HepG2 (cell line): ENCODE results near the gene MICAL3. TPM values are rescaled to one million over a fixed set of nuclear protein-coding genes. Genes with fewer than 3 reads are reported as not detected.

ENCODE experiments used
- ATAC-seq: fragments of 200-7000 bp; cut with Tn5 transposase; 3 replicates; pipeline ENCODE4 v1.9.1; 2020; ENCODE audit warnings: mild to moderate bottlenecking, moderate library complexity
- BruUV-seq: library from RNA; stranded (reverse); fragments of 400-500 nt; replicated peaks from 2 replicates; lab custom pipeline; 2021; lab: Mats Ljungman, UMichigan
- CTCF ChIA-PET: fragments of 300-600 bp; formaldehyde crosslinking; extraction: SDS; loops from one replicate; lab custom pipeline; 2021; ENCODE audit warnings: low total read pairs, inconsistent platforms, low intra/inter-chr PET ratio; lab: Yijun Ruan, JAX
- POLR2A ChIA-PET: fragments of 350-600 bp; sonication (Branson Sonifier 250); formaldehyde crosslinking; loops from one replicate; lab custom pipeline; 2020; ENCODE audit warnings: antibody characterized with exemption, inconsistent platforms; lab: Yijun Ruan, JAX
- DNase-seq: peaks from one replicate; pipeline ENCODE4 v3.0.0-alpha.2; 2015; ENCODE audit warnings: low spot score
- FAIRE-seq: peaks from 3 replicates; lab custom pipeline; 2011; peaks lifted over from hg19 to GRCh38; lab: Jason Lieb, UNC
- H2AFZ ChIP-seq: one replicate; pipeline ENCODE4 v1.6.1; 2011; ENCODE audit warnings: low read length, inconsistent platforms
- H3K27ac ChIP-seq: fragments of 300-600 bp; 3 replicates; pipeline ENCODE4 v1.8.0; 2011; ENCODE audit warnings: mixed run types, mild to moderate bottlenecking, mixed read lengths, low read length, inconsistent platforms; ENCODE audit not compliant: insufficient read depth; ENCODE audit errors: extremely low read length
- H3K27me3 ChIP-seq, 2 experiments: fragments of 200-600 bp in 1 of 2; 2 replicates in 1 of 2; 3 replicates in 1 of 2; pipeline versions ENCODE4 v1.6.0 to v1.8.0; 2011; ENCODE audit warnings: low read length in 2 of 2, mild to moderate bottlenecking in 2 of 2, moderate library complexity in 2 of 2, inconsistent platforms in 1 of 2; ENCODE audit not compliant: insufficient read depth in 2 of 2, control insufficient read depth in 1 of 2
- H3K36me3 ChIP-seq, 2 experiments: fragments of 200-600 bp in 1 of 2; replicated peaks in 1 of 2; 2 replicates in 1 of 2; 3 replicates in 1 of 2; pipeline versions ENCODE4 v1.5.1 to v1.8.0; 2011; ENCODE audit warnings: low read length in 2 of 2, inconsistent platforms in 1 of 2; ENCODE audit not compliant: insufficient read depth in 2 of 2, control insufficient read depth in 1 of 2
- H3K4me1 ChIP-seq: 2 replicates; pipeline ENCODE4 v1.5.1; 2012; ENCODE audit warnings: low read length, inconsistent platforms; ENCODE audit not compliant: insufficient read depth
- H3K4me2 ChIP-seq: 2 replicates; pipeline ENCODE4 v1.6.0; 2011; ENCODE audit warnings: low read depth, low read length, inconsistent platforms
- H3K4me3 ChIP-seq, 3 experiments: fragments of 200-600 bp in 1 of 3; sonication (generic), shearing (Covaris generic) in 1 of 3; replicated peaks in 1 of 3; 2 replicates each; pipeline ENCODE4 v1.5.1; 2011 to 2016; ENCODE audit warnings: low read length in 3 of 3, inconsistent platforms in 2 of 3, low read depth in 2 of 3, mild to moderate bottlenecking in 2 of 3, control low read depth in 1 of 3, mixed read lengths in 1 of 3; ENCODE audit not compliant: insufficient read depth in 1 of 3
- H3K79me2 ChIP-seq: one replicate; pipeline ENCODE4 v1.6.1; 2011; ENCODE audit warnings: low read length, inconsistent platforms; ENCODE audit not compliant: insufficient read depth
- H3K9ac ChIP-seq: 2 replicates; pipeline ENCODE4 v1.6.0; 2011; ENCODE audit warnings: mild to moderate bottlenecking, low read depth, low read length, inconsistent platforms; ENCODE audit not compliant: insufficient read depth
- H3K9me3 ChIP-seq: 2 replicates; pipeline ENCODE4 v1.5.1; 2012; ENCODE audit warnings: mild to moderate bottlenecking, low read length
- H4K20me1 ChIP-seq: 2 replicates; pipeline ENCODE4 v1.6.0; 2011; ENCODE audit warnings: inconsistent platforms, mild to moderate bottlenecking, low read length, moderate library complexity; ENCODE audit not compliant: insufficient read depth
- SNAPC2 ChIP-seq: sonication (generic); formaldehyde crosslinking; IDR thresholded peaks from 2 replicates; pipeline ENCODE4 v1.8.1; 2022; ENCODE audit warnings: mild to moderate bottlenecking, missing genetic modification reagents
- WGBS: methylation state at CpG from one replicate; pipeline ENCODE4 v1.1.6; 2017; ENCODE audit warnings: low lambda C conversion rate; 5-methylcytosine and 5-hydroxymethylcytosine counted together
- in situ Hi-C: cut with HindIII; loops from 2 replicates; pipeline ENCODE4 v1.10.0; 2017; ENCODE audit warnings: low pct_unique_long_range_greater_than_20kb; ENCODE audit not compliant: extremely low pct_ligation_motif_present
- intact Hi-C: fragments of 100-400 bp; cut with micrococcal nuclease; formaldehyde crosslinking; loops from one replicate; pipeline ENCODE4 v1.10.0; 2022; ENCODE audit not compliant: unreplicated experiment
- polyA plus RNA-seq, 8 experiments: library from polyadenylated mRNA; depleted of rRNA in 3 of 8; stranded (reverse) in 7 of 8; unstranded in 1 of 8; fragments of >200 nt; fragmentation: Illumina TruSeq in 4 of 8; extraction: Trizol in 4 of 8; gene quantifications; 2 replicates each; pipeline versions ENCODE4 v1.2.1 to v1.2.3, GENCODE V29; 2011 to 2016; ENCODE audit warnings: low read depth in 4 of 8, missing spikeins in 1 of 8, mixed read lengths in 1 of 8; ENCODE audit not compliant: insufficient read depth in 1 of 8
- total RNA-seq, 5 experiments: library from RNA; depleted of rRNA; stranded (reverse); fragments of >200 nt; fragmentation: Illumina TruSeq; extraction: Trizol; gene quantifications; 2 replicates each; pipeline ENCODE4 v1.2.3, GENCODE V29; 2016; ENCODE audit warnings: low read depth in 1 of 5
- TF ChIP-seq, protein P1 (sequence below): IDR thresholded peaks from 2 replicates; pipeline ENCODE4 v1.6.1; 2018; ENCODE audit warnings: missing genetic modification reagents, mild to moderate bottlenecking, missing compliant biosample characterization
- TF ChIP-seq, protein P2 (sequence below): sonication (generic); formaldehyde crosslinking; IDR thresholded peaks from 2 replicates; pipeline ENCODE4 v1.8.1; 2023; ENCODE audit warnings: missing genetic modification reagents, inconsistent platforms, borderline replicate concordance
- TF ChIP-seq, protein P3 (sequence below): sonication (generic); formaldehyde crosslinking; IDR thresholded peaks from 2 replicates; pipeline ENCODE4 v1.5.1; 2020; ENCODE audit warnings: missing genetic modification reagents, mild to moderate bottlenecking, borderline replicate concordance

MICAL3 gene
- total and polyA plus RNA-seq, 2 of the 13 experiments (the other 11 are each of a cell fraction or from before 2014, with no cell fraction given) = 5.3 to 12.5 TPM

DNA sequence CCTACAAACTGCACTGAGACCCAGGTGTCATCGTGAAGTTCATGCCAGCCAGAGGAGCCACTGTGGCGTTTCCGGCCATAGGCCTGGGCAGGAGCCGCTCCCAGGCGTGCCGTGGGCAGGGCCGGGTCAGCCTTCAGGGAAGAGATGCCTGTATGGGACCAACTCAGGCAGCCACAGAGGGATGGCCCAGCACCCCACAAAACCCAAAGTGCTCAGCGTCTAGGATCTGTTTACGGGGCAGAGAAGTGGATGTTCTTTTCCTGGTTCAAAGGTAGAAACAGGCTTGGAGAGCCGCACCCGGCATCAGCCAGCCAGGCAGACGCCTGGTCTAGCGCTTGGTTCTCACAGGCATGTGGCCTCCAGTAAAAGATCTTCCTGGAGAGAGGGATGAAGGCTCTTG, 241.7 kb downstream of the MICAL3 start:
- peaks cover under 1% of the 10 kb centered on the region for H3K79me2 ChIP-seq
- in situ Hi-C loops = loop anchor here (5.0 kb wide), 1 partner anchor 40 kb away; no protein-coding TSS in a partner anchor
- H3K4me1 ChIP-seq = peaks cover 84% of the 10 kb centered on the region
- ATAC-seq (no peak), FAIRE-seq (no peak), DNase-seq (no peak)
- no peaks in the 10 kb centered on the region for H3K9me3 ChIP-seq
- no peak overlapping the region for H3K4me2 ChIP-seq
- no peaks in the 10 kb centered on the region for H3K36me3 ChIP-seq
- intact Hi-C loops = no loop called here
- POLR2A ChIA-PET = interaction anchor here (1.8 kb wide), 2 partner anchors 10 to 22 kb away, joined by 8 to 12 read pairs; no protein-coding TSS in a partner anchor
- BruUV-seq = no TSS peak
- 92% methylated on average over 12 of the region's 13 CpGs for WGBS
- no peak overlapping the region for H2AFZ ChIP-seq
- H3K27ac ChIP-seq = no peak overlapping the region
- H4K20me1 ChIP-seq = no peaks in the 10 kb centered on the region
- TF ChIP-seq, protein P1, sequence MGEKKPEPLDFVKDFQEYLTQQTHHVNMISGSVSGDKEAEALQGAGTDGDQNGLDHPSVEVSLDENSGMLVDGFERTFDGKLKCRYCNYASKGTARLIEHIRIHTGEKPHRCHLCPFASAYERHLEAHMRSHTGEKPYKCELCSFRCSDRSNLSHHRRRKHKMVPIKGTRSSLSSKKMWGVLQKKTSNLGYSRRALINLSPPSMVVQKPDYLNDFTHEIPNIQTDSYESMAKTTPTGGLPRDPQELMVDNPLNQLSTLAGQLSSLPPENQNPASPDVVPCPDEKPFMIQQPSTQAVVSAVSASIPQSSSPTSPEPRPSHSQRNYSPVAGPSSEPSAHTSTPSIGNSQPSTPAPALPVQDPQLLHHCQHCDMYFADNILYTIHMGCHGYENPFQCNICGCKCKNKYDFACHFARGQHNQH = no peak
- TF ChIP-seq, protein P2, sequence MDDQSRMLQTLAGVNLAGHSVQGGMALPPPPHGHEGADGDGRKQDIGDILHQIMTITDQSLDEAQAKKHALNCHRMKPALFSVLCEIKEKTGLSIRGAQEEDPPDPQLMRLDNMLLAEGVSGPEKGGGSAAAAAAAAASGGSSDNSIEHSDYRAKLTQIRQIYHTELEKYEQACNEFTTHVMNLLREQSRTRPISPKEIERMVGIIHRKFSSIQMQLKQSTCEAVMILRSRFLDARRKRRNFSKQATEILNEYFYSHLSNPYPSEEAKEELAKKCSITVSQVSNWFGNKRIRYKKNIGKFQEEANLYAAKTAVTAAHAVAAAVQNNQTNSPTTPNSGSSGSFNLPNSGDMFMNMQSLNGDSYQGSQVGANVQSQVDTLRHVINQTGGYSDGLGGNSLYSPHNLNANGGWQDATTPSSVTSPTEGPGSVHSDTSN (CRISPR knock-in tag) = no peak
- TF ChIP-seq, protein P3, sequence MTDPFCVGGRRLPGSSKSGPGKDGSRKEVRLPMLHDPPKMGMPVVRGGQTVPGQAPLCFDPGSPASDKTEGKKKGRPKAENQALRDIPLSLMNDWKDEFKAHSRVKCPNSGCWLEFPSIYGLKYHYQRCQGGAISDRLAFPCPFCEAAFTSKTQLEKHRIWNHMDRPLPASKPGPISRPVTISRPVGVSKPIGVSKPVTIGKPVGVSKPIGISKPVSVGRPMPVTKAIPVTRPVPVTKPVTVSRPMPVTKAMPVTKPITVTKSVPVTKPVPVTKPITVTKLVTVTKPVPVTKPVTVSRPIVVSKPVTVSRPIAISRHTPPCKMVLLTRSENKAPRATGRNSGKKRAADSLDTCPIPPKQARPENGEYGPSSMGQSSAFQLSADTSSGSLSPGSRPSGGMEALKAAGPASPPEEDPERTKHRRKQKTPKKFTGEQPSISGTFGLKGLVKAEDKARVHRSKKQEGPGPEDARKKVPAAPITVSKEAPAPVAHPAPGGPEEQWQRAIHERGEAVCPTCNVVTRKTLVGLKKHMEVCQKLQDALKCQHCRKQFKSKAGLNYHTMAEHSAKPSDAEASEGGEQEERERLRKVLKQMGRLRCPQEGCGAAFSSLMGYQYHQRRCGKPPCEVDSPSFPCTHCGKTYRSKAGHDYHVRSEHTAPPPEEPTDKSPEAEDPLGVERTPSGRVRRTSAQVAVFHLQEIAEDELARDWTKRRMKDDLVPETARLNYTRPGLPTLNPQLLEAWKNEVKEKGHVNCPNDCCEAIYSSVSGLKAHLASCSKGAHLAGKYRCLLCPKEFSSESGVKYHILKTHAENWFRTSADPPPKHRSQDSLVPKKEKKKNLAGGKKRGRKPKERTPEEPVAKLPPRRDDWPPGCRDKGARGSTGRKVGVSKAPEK (CRISPR knock-in tag) = no peak
- no peak for TF ChIP-seq SNAPC2
- no peak overlapping the region for H3K9ac ChIP-seq
- CTCF ChIA-PET = interaction anchor here (1.0 kb wide), 1 partner anchor 29 kb away, joined by 3 read pairs; no protein-coding TSS in a partner anchor
- H3K27me3 ChIP-seq = no peaks in the 10 kb centered on the region
- H3K4me3 ChIP-seq = no peak overlapping the region
